Retinal pigment epithelial cell (primary cell): ENCODE data around the gene MGA.
A peak's percentile ranks its signal among the peaks of the same experiment; 100 is the strongest.

Source experiments
- DNase-seq: peaks from one replicate; pipeline ENCODE4 v3.0.0-alpha.2; 2010; ENCODE audit warnings: low read depth
- H3K4me3 ChIP-seq: 2 replicates; pipeline ENCODE4 v1.5.1; 2011; ENCODE audit warnings: mild to moderate bottlenecking, low read length, control low read depth, moderate library complexity
- TF ChIP-seq, protein P1 (sequence below): conservative IDR thresholded peaks from 2 replicates; pipeline ENCODE4 v1.5.1; 2011; ENCODE audit warnings: low read depth, low read length, control low read depth, inconsistent platforms

The MGA gene

DNA sequence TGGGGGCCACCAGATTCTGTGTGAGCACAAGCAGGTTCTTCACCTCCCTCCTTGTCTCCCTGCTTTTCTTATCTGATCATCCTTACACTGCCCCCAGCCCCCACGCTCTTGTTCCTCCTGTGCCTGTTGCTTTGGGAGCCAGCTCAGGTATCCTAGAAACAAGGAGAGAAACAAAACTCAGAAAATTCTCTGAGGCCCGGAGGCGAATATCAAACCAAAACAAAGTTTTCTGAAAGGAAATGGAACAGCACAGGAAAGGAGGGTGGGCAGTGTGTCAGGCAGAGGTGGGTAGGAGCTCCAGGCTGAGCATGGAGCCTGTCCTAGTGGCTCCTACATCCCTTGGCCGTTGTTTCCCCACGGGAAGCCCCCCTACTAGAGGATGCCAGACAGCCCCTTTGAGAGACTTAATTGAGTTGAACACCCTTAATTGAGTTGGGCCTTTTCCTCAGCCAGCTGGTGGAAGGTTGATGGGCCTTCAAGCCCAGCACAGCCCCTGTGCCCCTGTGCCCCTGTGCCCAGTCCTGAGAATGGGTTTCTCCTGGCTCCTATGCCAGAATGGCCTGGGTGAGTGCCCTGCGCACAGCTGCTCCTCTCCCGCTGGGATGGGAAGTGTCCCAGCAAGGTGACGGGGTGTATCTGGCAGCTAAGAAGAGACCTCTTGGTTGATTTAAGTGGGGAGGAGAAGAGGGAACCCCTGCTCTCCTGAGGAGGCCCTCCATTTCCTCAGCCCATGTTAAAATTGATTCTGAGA, 144.9 kb downstream of the MGA start:
- no peak overlapping the region for H3K4me3 ChIP-seq
- TF ChIP-seq, protein P1, sequence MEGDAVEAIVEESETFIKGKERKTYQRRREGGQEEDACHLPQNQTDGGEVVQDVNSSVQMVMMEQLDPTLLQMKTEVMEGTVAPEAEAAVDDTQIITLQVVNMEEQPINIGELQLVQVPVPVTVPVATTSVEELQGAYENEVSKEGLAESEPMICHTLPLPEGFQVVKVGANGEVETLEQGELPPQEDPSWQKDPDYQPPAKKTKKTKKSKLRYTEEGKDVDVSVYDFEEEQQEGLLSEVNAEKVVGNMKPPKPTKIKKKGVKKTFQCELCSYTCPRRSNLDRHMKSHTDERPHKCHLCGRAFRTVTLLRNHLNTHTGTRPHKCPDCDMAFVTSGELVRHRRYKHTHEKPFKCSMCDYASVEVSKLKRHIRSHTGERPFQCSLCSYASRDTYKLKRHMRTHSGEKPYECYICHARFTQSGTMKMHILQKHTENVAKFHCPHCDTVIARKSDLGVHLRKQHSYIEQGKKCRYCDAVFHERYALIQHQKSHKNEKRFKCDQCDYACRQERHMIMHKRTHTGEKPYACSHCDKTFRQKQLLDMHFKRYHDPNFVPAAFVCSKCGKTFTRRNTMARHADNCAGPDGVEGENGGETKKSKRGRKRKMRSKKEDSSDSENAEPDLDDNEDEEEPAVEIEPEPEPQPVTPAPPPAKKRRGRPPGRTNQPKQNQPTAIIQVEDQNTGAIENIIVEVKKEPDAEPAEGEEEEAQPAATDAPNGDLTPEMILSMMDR, result no peak
- DNase-seq, result no peak

DNA sequence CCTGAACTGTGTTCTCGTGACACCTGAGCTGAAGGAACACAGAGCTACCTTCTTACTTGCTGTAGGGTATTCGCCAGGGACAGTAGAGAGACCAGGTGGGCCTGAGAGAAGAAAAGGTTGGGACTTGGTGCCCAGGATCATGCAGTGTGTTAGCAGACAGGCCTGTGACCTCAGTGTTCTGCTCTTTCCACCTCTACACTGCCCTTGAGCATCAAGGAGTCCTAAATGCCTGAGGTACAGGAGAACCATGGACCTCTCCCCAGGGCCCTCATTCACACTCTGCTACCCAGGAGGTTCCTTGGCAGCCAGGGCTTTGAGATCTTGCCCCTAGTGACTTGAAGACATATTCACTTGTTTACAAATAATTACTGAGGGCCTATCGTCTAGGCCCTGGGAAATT, 145.5 kb downstream of the MGA start:
- H3K4me3 ChIP-seq, result no peak overlapping the region
- no peak for DNase-seq
- TF ChIP-seq, protein P1, result no peak

DNA sequence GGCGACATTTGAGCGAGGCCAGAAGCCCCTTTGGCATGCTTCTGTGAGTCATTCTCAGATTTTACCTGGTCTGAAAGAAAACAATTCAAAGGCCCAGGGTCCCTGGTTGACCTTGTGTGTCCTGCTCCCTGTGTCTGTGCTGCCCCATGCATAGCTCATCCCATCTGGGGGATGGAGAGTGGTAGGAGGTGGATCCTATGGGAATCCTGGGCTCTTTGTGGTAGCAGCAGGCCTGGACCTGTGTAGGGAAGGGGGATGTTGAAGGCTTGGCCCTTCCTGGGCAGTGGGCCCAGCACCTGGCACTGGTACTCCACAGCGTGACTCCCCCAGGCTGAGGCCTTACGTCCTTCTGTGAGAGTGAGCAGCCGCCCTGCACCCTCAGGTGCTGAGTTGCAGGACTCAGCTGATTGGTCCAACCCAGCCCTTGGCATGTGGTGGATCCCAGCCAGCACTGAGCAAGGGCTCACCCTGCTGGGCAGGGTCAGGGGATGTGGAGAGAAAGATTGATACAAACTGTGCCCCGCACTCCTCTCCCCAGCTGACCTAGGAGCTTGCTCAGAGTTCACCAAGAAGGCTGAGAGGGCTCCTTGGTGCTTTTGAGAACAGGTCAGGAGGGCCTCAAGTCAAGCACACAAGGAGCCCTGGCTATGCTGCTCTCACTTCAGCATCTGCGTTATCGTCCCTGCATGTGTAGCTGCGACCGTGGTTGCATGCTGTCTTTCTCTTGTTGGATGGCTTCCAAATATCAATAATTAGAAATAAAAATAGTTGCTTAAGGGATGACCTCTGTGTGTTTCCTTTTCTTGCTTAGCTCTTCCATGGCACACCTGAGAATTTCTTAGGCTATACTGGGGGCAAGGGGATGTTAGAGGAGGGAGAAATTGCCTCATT, 146.3 kb downstream of the MGA start:
- no peak overlapping the region for H3K4me3 ChIP-seq
- TF ChIP-seq, protein P1, result peak; percentile 54
- DNase-seq, result peak; percentile 66

DNA sequence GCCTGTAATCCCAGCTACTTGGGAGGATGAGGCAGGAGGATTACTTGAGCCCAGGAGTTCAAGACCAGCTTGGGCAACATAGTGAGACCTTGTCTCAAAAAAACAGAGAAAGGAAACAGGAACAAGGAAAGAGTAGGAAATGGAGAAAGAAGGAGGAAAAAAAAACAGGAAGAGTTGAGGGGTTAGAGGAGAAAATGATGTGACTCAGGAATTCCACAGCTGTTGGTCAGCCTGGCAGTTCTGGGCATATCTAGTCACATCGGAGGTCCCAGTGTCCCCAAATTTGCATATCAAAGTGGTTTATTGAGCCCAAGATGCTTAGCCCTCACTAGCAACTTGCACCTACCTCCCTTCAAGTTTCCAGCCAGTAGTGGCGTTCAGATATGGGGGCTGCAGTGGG, 148.9 kb downstream of the MGA start:
- H3K4me3 ChIP-seq, result no peak overlapping the region
- DNase-seq, result no peak
- TF ChIP-seq, protein P1, result no peak

DNA sequence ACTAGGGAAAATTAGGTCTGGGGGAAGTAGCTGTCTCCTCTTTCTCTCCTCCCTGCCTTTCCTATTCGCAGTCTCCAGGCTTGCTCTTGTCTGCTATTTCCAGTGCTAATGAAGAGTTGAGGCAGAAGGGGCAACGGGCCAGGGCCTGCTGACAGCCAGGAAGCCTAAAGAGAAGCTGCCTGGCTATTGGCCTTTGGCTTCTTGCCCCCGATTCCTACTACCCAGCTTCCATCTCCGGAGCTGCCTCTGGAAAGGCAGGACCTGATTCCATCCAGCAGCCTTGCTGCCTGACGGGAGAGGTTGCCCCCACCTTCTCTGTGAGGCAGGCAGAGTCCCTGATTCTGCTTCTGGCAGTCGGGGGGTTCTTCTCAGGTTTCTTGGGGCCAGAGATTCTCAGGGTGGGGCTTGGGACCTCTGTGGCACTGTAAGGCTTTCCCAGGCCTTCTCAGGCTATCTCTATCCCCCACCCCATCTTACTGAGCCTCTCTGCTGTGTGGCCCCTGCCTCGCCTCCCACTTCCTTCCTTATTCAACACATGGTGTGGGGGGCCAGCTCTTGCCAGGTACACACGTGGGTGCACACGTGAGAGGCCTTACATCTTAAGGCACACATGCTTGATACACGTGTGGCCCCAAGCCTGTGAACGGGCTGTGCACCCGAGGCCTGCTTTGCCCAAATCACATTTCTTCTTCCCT, 149.5 kb downstream of the MGA start:
- DNase-seq, result no peak
- TF ChIP-seq, protein P1, result no peak
- no peak overlapping the region for H3K4me3 ChIP-seq

DNA sequence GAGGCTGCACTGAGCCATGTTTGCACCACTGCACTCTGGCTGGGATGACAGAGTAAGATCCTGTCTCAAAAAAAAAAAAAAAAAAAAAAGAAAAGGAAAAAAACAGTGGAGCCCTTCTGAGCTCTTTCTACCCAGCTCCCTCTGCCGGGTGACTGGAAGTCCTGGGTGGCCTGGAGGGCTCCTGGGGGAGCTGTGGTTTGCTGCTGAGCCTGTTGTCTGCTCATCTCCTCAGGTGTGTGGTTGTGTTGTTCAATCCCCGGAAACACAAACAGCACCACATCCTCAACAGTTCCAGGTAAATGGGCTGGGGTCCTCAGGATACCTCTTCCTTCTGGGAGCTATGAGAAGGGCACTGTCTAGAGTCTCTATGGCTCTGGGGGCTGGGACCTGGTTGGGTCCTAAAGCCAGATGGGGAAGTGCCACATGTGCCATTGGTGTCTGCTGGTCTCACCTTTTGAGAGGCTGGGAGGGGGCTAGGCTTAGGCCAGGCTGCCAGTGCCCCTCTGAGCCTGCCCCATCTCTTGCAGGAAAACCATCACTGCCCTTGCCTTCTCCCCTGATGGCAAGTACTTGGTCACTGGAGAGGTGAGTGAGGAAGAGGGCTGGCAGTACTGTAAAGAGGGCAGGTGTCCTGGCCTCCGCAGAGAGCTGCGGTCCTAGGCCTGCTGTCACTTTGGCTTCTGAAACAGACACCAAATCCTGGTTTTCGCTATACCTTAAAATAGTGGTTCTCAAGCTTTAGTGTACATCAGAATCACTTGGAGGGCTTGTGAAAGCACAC, 150.6 kb downstream of the MGA start:
- TF ChIP-seq, protein P1, result no peak
- DNase-seq, result no peak
- no peak overlapping the region for H3K4me3 ChIP-seq
